Stimulated activated CD8-positive, alpha-beta memory T cell treated with anti-CD3 and anti-CD28 coated beads, Interleukin-12 subunit alpha, Interleukin-12 subunit beta, amount 100 ng/mL, for 4 hours (primary cell): Measurements from ENCODE around the gene PALLD.
"Not testable (repeated sequence)": the region's sequence is repeated elsewhere in the genome, so short reads cannot be mapped to it uniquely, and the experiment has no call there.

Experiments used
- DNase-seq: peaks from one replicate; pipeline ENCODE4 v3.0.0-alpha.2; 2020; ENCODE audit warnings: low read depth

The PALLD gene

GRCh38 chr4:168496834-168497233, at the start of gene PALLD:
Gene PALLD (plus strand): TSS chr4:168497052.
- no peak for DNase-seq

GRCh38 chr4:168449063-168449462, 47.8 kb upstream of the PALLD start:
- not testable (repeated sequence) for DNase-seq

- DNase-seq, result no peak
Observed at GRCh38 chr4:168449719-168450452, 47.0 kb upstream of the PALLD start.

GRCh38 chr4:168451331-168451730, 45.5 kb upstream of the PALLD start:
- DNase-seq, result no peak

GRCh38 chr4:168451744-168452390, 45.0 kb upstream of the PALLD start:
- no peak for DNase-seq

- no peak for DNase-seq
Observed at GRCh38 chr4:168453146-168453545, 43.7 kb upstream of the PALLD start.

GRCh38 chr4:168458256-168458655, 38.6 kb upstream of the PALLD start:
- DNase-seq, result not testable (repeated sequence)

GRCh38 chr4:168461821-168462220, 35.0 kb upstream of the PALLD start:
- no peak for DNase-seq

- no peak for DNase-seq
Observed at GRCh38 chr4:168472920-168473319, 23.9 kb upstream of the PALLD start.

- DNase-seq, result no peak
Observed at GRCh38 chr4:168474660-168475320, 22.1 kb upstream of the PALLD start.

GRCh38 chr4:168475745-168476144, 21.1 kb upstream of the PALLD start:
- DNase-seq, result no peak

GRCh38 chr4:168478868-168479267, 18.0 kb upstream of the PALLD start:
- no peak for DNase-seq

- peak; percentile 10 for DNase-seq
Observed at GRCh38 chr4:168480931-168481611, 15.8 kb upstream of the PALLD start.

- DNase-seq, result no peak
Observed at GRCh38 chr4:168483811-168484210, 13.0 kb upstream of the PALLD start.

- no peak for DNase-seq
Observed at GRCh38 chr4:168484626-168485025, 12.2 kb upstream of the PALLD start.

GRCh38 chr4:168485156-168485910, 11.5 kb upstream of the PALLD start:
- no peak for DNase-seq

GRCh38 chr4:168486912-168487281, 10.0 kb upstream of the PALLD start:
- DNase-seq, result no peak

- DNase-seq, result no peak
Observed at GRCh38 chr4:168487282-168488035, 9.4 kb upstream of the PALLD start.

GRCh38 chr4:168488869-168489274, 8.0 kb upstream of the PALLD start:
- DNase-seq, result no peak

GRCh38 chr4:168489616-168490015, 7.2 kb upstream of the PALLD start:
- no peak for DNase-seq

GRCh38 chr4:168490711-168491110, 6.1 kb upstream of the PALLD start:
- DNase-seq, result no peak
